ENCODE measurements around the gene ADGRG3. TPM values are rescaled to one million over a fixed set of nuclear protein-coding genes. Genes with fewer than 3 reads are reported as not detected.

ADGRG3 gene
- total RNA-seq, 1 experiment from 2014 or later: 0.46 TPM

DNA sequence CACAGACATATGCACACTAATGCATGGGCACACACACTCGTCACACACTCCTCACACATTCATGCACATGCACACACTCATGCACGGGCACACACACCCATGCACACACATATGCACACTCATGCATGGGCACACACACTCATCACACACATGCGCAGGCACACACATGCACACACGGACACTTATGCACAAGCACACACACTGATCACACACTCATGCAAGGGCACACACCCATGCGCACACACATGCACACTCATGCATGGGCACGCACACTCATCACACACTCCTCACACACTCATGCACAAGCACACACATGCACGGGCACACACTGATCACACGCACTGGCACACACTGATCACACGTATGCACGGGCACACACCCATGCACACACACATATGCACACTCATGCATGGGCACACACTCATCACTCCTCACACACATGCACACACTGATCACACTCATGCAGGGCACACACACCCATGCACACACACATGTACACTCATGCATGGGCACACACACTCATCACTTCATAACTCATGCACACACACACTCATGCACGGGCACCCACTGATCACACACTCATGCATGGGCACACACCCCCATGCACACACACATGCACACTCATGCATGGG, 23.6 kb upstream of the ADGRG3 start:
- no peak overlapping the region for H3K9ac ChIP-seq (ENCODE audit: extremely low read depth, insufficient read length, low read length)
- no peak overlapping the region for H2AFZ ChIP-seq (ENCODE audit: low read length)
- Mint-ChIP-seq H3K4me3 (no peak overlapping the region), H3K27ac (no peak overlapping the region), H3K27me3 (ENCODE audit: low read depth) (peaks cover 16% of the 10 kb centered on the region), H3K9me3 (no peaks in the 10 kb centered on the region), H3K4me1 (peaks cover 4 to 8% of the 10 kb centered on the region in 2 experiments; a peak in 3 of 4 replicates), H3K36me3 (ENCODE audit: insufficient read depth in 1 of 3, low read depth in 3 of 3) (no peaks in the 10 kb centered on the region)
- H3K23ac ChIP-seq (ENCODE audit: insufficient read length, low read depth, low read length): no peak overlapping the region
- H2BK12ac ChIP-seq (ENCODE audit: insufficient read length, low read depth, low read length): no peak overlapping the region
- no peak overlapping the region for H2BK5ac ChIP-seq (ENCODE audit: insufficient read length, low read length)
- no peak overlapping the region for H3K4me2 ChIP-seq (ENCODE audit: insufficient read depth, insufficient read length, low read length)
- no peaks in the 10 kb centered on the region for H3K23me2 ChIP-seq (ENCODE audit: insufficient read length, low read depth, low read length, poor library complexity, severe bottlenecking)
- no peak overlapping the region for H4K8ac ChIP-seq (replicated peaks; ENCODE audit: insufficient read length, low read depth, low read length)
- no peak for TF ChIP-seq CTCF (conservative IDR thresholded peaks at IDR 0.05)
- no peak overlapping the region for H3K14ac ChIP-seq (ENCODE audit: insufficient read depth, low read length)
- no peaks in the 10 kb centered on the region for H3K9me3 ChIP-seq (ENCODE audit: control insufficient read depth, low read depth, low read length)
- no peak overlapping the region for H2AK5ac ChIP-seq (ENCODE audit: insufficient read length, low read length)
- no peaks in the 10 kb centered on the region for H3K4me1 ChIP-seq (ENCODE audit: insufficient read depth, low read length)
- no peak overlapping the region for H2BK15ac ChIP-seq (ENCODE audit: low read depth, low read length)
- H2BK120ac ChIP-seq (ENCODE audit: low read depth, low read length, poor library complexity, severe bottlenecking): no peak overlapping the region
- no peak for DNase-seq
- no peak overlapping the region for H3K56ac ChIP-seq (ENCODE audit: insufficient read length, low read depth, low read length)
- peaks cover 3% of the 10 kb centered on the region for H4K20me1 ChIP-seq (ENCODE audit: control insufficient read depth, insufficient read depth, insufficient read length)
- H3K18ac ChIP-seq (ENCODE audit: insufficient read length, low read depth, low read length): no peak overlapping the region
- no peak overlapping the region for H3K27ac ChIP-seq (ENCODE audit: insufficient read length, low read depth, low read length)
- H3K27me3 ChIP-seq (ENCODE audit: insufficient read depth, low read length): no peaks in the 10 kb centered on the region
- no CpG with 5 or more reads among the region's 11 CpGs for WGBS (ENCODE audit: extremely low coverage, insufficient read length, low lambda C conversion rate)
- no peak overlapping the region for H4K91ac ChIP-seq (ENCODE audit: insufficient read length, low read depth, low read length)
- no peaks in the 10 kb centered on the region for H3K79me2 ChIP-seq (ENCODE audit: insufficient read depth, low read length)
- H3K79me1 ChIP-seq (ENCODE audit: insufficient read depth, low read depth, low read length, poor library complexity, severe bottlenecking): no peaks in the 10 kb centered on the region
- peak overlapping the region; percentile 7 for H4K5ac ChIP-seq (ENCODE audit: insufficient read length, low read depth, low read length)
- H2BK20ac ChIP-seq (ENCODE audit: low read depth, low read length, poor library complexity, severe bottlenecking): no peak overlapping the region
- no peak overlapping the region for H3K4ac ChIP-seq (ENCODE audit: low read depth, low read length)
- no peak overlapping the region for H3T11ph ChIP-seq (ENCODE audit: low read length)
